HepG2 (cell line): Measurements from ENCODE around the gene PREX1. TPM values are rescaled to one million over a fixed set of nuclear protein-coding genes. Genes with fewer than 3 reads are reported as not detected.
"Not testable (repeated sequence)": the region's sequence is repeated elsewhere in the genome, so short reads cannot be mapped to it uniquely, and the experiment has no call there.

Experiments used
- ATAC-seq: fragments of 200-7000 bp; cut with Tn5 transposase; 3 replicates; pipeline ENCODE4 v1.9.1; 2020; ENCODE audit warnings: mild to moderate bottlenecking, moderate library complexity
- BruUV-seq: library from RNA; stranded (reverse); fragments of 400-500 nt; replicated peaks from 2 replicates; lab custom pipeline; 2021; lab: Mats Ljungman, UMichigan
- CTCF ChIA-PET: fragments of 300-600 bp; formaldehyde crosslinking; extraction: SDS; loops from one replicate; lab custom pipeline; 2021; ENCODE audit warnings: low total read pairs, inconsistent platforms, low intra/inter-chr PET ratio; lab: Yijun Ruan, JAX
- POLR2A ChIA-PET: fragments of 350-600 bp; sonication (Branson Sonifier 250); formaldehyde crosslinking; loops from one replicate; lab custom pipeline; 2020; ENCODE audit warnings: antibody characterized with exemption, inconsistent platforms; lab: Yijun Ruan, JAX
- DNase-seq: peaks from one replicate; pipeline ENCODE4 v3.0.0-alpha.2; 2015; ENCODE audit warnings: low spot score
- FAIRE-seq: peaks from 3 replicates; lab custom pipeline; 2011; peaks lifted over from hg19 to GRCh38; lab: Jason Lieb, UNC
- H2AFZ ChIP-seq: one replicate; pipeline ENCODE4 v1.6.1; 2011; ENCODE audit warnings: low read length, inconsistent platforms
- H3K27ac ChIP-seq: fragments of 300-600 bp; 3 replicates; pipeline ENCODE4 v1.8.0; 2011; ENCODE audit warnings: mixed run types, mild to moderate bottlenecking, mixed read lengths, low read length, inconsistent platforms; ENCODE audit not compliant: insufficient read depth; ENCODE audit errors: extremely low read length
- H3K27me3 ChIP-seq, 2 experiments: fragments of 200-600 bp in 1 of 2; 2 replicates in 1 of 2; 3 replicates in 1 of 2; pipeline versions ENCODE4 v1.6.0 to v1.8.0; 2011; ENCODE audit warnings: low read length in 2 of 2, mild to moderate bottlenecking in 2 of 2, moderate library complexity in 2 of 2, inconsistent platforms in 1 of 2; ENCODE audit not compliant: insufficient read depth in 2 of 2, control insufficient read depth in 1 of 2
- H3K36me3 ChIP-seq, 2 experiments: fragments of 200-600 bp in 1 of 2; replicated peaks in 1 of 2; 2 replicates in 1 of 2; 3 replicates in 1 of 2; pipeline versions ENCODE4 v1.5.1 to v1.8.0; 2011; ENCODE audit warnings: low read length in 2 of 2, inconsistent platforms in 1 of 2; ENCODE audit not compliant: insufficient read depth in 2 of 2, control insufficient read depth in 1 of 2
- H3K4me1 ChIP-seq: 2 replicates; pipeline ENCODE4 v1.5.1; 2012; ENCODE audit warnings: low read length, inconsistent platforms; ENCODE audit not compliant: insufficient read depth
- H3K4me2 ChIP-seq: 2 replicates; pipeline ENCODE4 v1.6.0; 2011; ENCODE audit warnings: low read depth, low read length, inconsistent platforms
- H3K4me3 ChIP-seq, 3 experiments: fragments of 200-600 bp in 1 of 3; sonication (generic), shearing (Covaris generic) in 1 of 3; replicated peaks in 1 of 3; 2 replicates each; pipeline ENCODE4 v1.5.1; 2011 to 2016; ENCODE audit warnings: low read length in 3 of 3, inconsistent platforms in 2 of 3, low read depth in 2 of 3, mild to moderate bottlenecking in 2 of 3, control low read depth in 1 of 3, mixed read lengths in 1 of 3; ENCODE audit not compliant: insufficient read depth in 1 of 3
- H3K79me2 ChIP-seq: one replicate; pipeline ENCODE4 v1.6.1; 2011; ENCODE audit warnings: low read length, inconsistent platforms; ENCODE audit not compliant: insufficient read depth
- H3K9ac ChIP-seq: 2 replicates; pipeline ENCODE4 v1.6.0; 2011; ENCODE audit warnings: mild to moderate bottlenecking, low read depth, low read length, inconsistent platforms; ENCODE audit not compliant: insufficient read depth
- H3K9me3 ChIP-seq: 2 replicates; pipeline ENCODE4 v1.5.1; 2012; ENCODE audit warnings: mild to moderate bottlenecking, low read length
- H4K20me1 ChIP-seq: 2 replicates; pipeline ENCODE4 v1.6.0; 2011; ENCODE audit warnings: inconsistent platforms, mild to moderate bottlenecking, low read length, moderate library complexity; ENCODE audit not compliant: insufficient read depth
- BRCA1 ChIP-seq: sonication (generic); formaldehyde crosslinking; IDR thresholded peaks from 2 replicates; pipeline ENCODE4 v1.4.0; 2020; ENCODE audit warnings: missing genetic modification reagents
- ETV6 ChIP-seq: sonication (generic); formaldehyde crosslinking; conservative IDR thresholded peaks from 2 replicates; pipeline ENCODE4 v1.4.0; 2020; ENCODE audit warnings: missing genetic modification reagents
- HNRNPK ChIP-seq: fragments of 200-400 bp; formaldehyde crosslinking; IDR thresholded peaks from 2 replicates; pipeline ENCODE4 v1.6.1; 2018; ENCODE audit warnings: low read length, low read depth, moderate library complexity, mild to moderate bottlenecking; ENCODE audit not compliant: poor library complexity, severe bottlenecking
- IRF2 ChIP-seq: IDR thresholded peaks from 2 replicates; pipeline ENCODE4 v1.6.1; 2018; ENCODE audit warnings: missing genetic modification reagents, missing compliant biosample characterization
- KLF6 ChIP-seq: IDR thresholded peaks from 2 replicates; pipeline ENCODE4 v1.8.0; 2016; ENCODE audit warnings: missing biosample characterization, missing genetic modification reagents
- NR2C2 ChIP-seq: sonication (generic); formaldehyde crosslinking; IDR thresholded peaks from 2 replicates; pipeline ENCODE4 v1.4.0; 2020; ENCODE audit warnings: missing genetic modification reagents, mild to moderate bottlenecking, moderate library complexity, borderline replicate concordance
- REPIN1 ChIP-seq: sonication (generic); formaldehyde crosslinking; IDR thresholded peaks from 2 replicates; pipeline ENCODE4 v1.8.0; 2022; ENCODE audit warnings: missing genetic modification reagents, low read depth, mild to moderate bottlenecking, borderline replicate concordance
- SKI ChIP-seq: fragments of 450-650 bp; IDR thresholded peaks from one replicate; pipeline ENCODE4 v1.6.1; 2018; ENCODE audit warnings: mild to moderate bottlenecking; ENCODE audit not compliant: partially characterized antibody
- SOX6 ChIP-seq, 2 experiments: fragments of 450-650 bp in 1 of 2; sonication (generic) in 1 of 2; formaldehyde crosslinking in 1 of 2; IDR thresholded peaks; 2 replicates each; pipeline versions ENCODE4 v1.4.0 to v1.6.1; 2017 to 2020; ENCODE audit warnings: antibody characterized with exemption in 1 of 2, mild to moderate bottlenecking in 1 of 2, missing genetic modification reagents in 1 of 2
- STAT5B ChIP-seq: sonication (generic); formaldehyde crosslinking; IDR thresholded peaks from 2 replicates; pipeline ENCODE4 v1.4.0; 2020; ENCODE audit warnings: missing genetic modification reagents
- TBL1XR1 ChIP-seq: fragments of 150-350 bp; IDR thresholded peaks from 2 replicates; pipeline ENCODE4 v1.6.1; 2014; ENCODE audit warnings: borderline replicate concordance, low read length; ENCODE audit not compliant: partially characterized antibody
- ZNF431 ChIP-seq: sonication (generic); formaldehyde crosslinking; IDR thresholded peaks from 2 replicates; pipeline ENCODE4 v1.9.0; 2022; ENCODE audit warnings: missing genetic modification reagents, low read depth, mild to moderate bottlenecking, borderline replicate concordance
- ZNF484 ChIP-seq: sonication (generic); formaldehyde crosslinking; IDR thresholded peaks from 2 replicates; pipeline ENCODE4 v1.5.1; 2020; ENCODE audit warnings: mild to moderate bottlenecking, low read depth, missing genetic modification reagents, borderline replicate concordance
- WGBS: methylation state at CpG from one replicate; pipeline ENCODE4 v1.1.6; 2017; ENCODE audit warnings: low lambda C conversion rate; 5-methylcytosine and 5-hydroxymethylcytosine counted together
- in situ Hi-C: cut with HindIII; loops from 2 replicates; pipeline ENCODE4 v1.10.0; 2017; ENCODE audit warnings: low pct_unique_long_range_greater_than_20kb; ENCODE audit not compliant: extremely low pct_ligation_motif_present
- intact Hi-C: fragments of 100-400 bp; cut with micrococcal nuclease; formaldehyde crosslinking; loops from one replicate; pipeline ENCODE4 v1.10.0; 2022; ENCODE audit not compliant: unreplicated experiment
- polyA plus RNA-seq, 8 experiments: library from polyadenylated mRNA; depleted of rRNA in 3 of 8; stranded (reverse) in 7 of 8; unstranded in 1 of 8; fragments of >200 nt; fragmentation: Illumina TruSeq in 4 of 8; extraction: Trizol in 4 of 8; gene quantifications; 2 replicates each; pipeline versions ENCODE4 v1.2.1 to v1.2.3, GENCODE V29; 2011 to 2016; ENCODE audit warnings: low read depth in 4 of 8, missing spikeins in 1 of 8, mixed read lengths in 1 of 8; ENCODE audit not compliant: insufficient read depth in 1 of 8
- total RNA-seq, 5 experiments: library from RNA; depleted of rRNA; stranded (reverse); fragments of >200 nt; fragmentation: Illumina TruSeq; extraction: Trizol; gene quantifications; 2 replicates each; pipeline ENCODE4 v1.2.3, GENCODE V29; 2016; ENCODE audit warnings: low read depth in 1 of 5
- TF ChIP-seq, protein P1 (sequence below): IDR thresholded peaks from 2 replicates; pipeline ENCODE4 v1.6.1; 2016; ENCODE audit warnings: low read depth, borderline replicate concordance

The PREX1 gene
- total and polyA plus RNA-seq, 2 of the 13 experiments (the other 11 are each of a cell fraction or from before 2014, with no cell fraction given): 0.02 to 0.04 TPM

DNA sequence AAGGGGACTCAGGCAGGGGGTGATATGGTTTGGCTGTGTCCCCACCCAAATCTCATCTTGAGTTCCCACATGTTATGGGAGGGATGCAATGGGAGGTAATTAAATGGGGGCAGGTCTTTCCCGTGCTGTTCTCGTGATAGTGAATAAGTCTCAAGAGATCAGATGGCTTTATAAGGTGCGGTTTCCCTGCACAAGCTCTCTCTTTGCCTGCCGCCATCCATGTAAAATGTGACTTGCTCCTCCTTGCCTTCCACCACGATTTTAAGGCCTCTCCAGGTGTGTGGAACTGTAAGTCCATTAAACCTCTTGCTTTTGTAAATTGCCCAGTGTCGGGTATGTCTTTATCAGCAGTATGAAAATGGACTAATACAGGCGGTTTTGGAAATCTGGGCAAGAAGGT lies 52.3 kb downstream of the PREX1 start:
- H3K4me1 ChIP-seq, H3K36me3 ChIP-seq, H3K9ac ChIP-seq, BruUV-seq, FAIRE-seq, in situ Hi-C loops, ATAC-seq, H3K9me3 ChIP-seq, DNase-seq, H3K4me2 ChIP-seq, CTCF ChIA-PET, H4K20me1 ChIP-seq, H3K79me2 ChIP-seq, H2AFZ ChIP-seq, H3K4me3 ChIP-seq, POLR2A ChIA-PET, H3K27ac ChIP-seq, intact Hi-C loops: not testable (repeated sequence)
- peaks cover 2 to 22% of the 10 kb centered on the region in 2 experiments; a peak in 2 of 5 replicates for H3K27me3 ChIP-seq
- peak; percentile 66; the same call in 1 of the 2 replicates for TF ChIP-seq ZNF431 (CRISPR knock-in tag)
- WGBS: 33% methylated on average over 7 of the region's 7 CpGs

DNA sequence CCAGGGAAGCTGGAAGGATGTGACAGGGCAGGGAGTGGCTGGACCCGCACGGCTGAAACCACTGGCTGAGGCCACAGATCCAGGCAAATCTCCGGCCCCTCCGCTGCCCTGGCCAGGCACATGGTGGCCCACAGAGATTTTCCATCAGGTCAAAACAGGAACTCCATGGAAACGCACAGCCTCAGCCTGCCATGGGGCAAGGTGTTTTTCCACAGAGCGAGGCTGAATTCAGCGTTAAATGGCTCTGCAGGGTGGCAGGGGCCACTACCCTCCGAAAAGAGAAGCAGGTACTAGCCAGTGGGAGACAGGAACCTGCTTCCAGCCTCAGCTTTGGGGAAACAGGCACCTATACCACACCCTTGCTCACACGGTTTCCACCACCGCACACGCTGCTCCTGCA lies 53.1 kb downstream of the PREX1 start:
- ChIA-PET CTCF (no interaction called here), POLR2A (no interaction called here)
- Histone ChIP-seq H3K4me3 (no peak overlapping the region), H3K27ac (no peak overlapping the region)
- peak; percentile 24; the same call in 2 of the 3 replicates for ATAC-seq
- 54% methylated on average over 10 of the region's 11 CpGs for WGBS
- TF ChIP-seq ZNF484 (no peak), TBL1XR1 (no peak), IRF2 (CRISPR knock-in tag) (no peak), STAT5B (CRISPR knock-in tag) (no peak), SOX6 (IDR thresholded peaks at IDR 0.05) (no peak), SOX6 (CRISPR knock-in tag; IDR thresholded peaks at IDR 0.05) (no peak), HNRNPK (no peak), REPIN1 (CRISPR knock-in tag) (no peak), KLF6 (CRISPR knock-in tag) (no peak), NR2C2 (no peak), ETV6 (no peak), BRCA1 (CRISPR knock-in tag) (no peak), SKI (no peak)
- TF ChIP-seq, protein P1, sequence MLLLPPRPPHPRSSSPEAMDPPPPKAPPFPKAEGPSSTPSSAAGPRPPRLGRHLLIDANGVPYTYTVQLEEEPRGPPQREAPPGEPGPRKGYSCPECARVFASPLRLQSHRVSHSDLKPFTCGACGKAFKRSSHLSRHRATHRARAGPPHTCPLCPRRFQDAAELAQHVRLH: no peak
- TF ChIP-seq, all 625 proteins: peak for 0
- intact Hi-C loops: no loop called here
- H2AFZ ChIP-seq: no peak overlapping the region
- no peaks in the 10 kb centered on the region for H3K79me2 ChIP-seq
- no peaks in the 10 kb centered on the region for H3K4me1 ChIP-seq
- no peaks in the 10 kb centered on the region for H3K9me3 ChIP-seq
- DNase-seq (no peak), FAIRE-seq (no peak)
- no peaks in the 10 kb centered on the region for H3K36me3 ChIP-seq
- in situ Hi-C loops: no loop called here
- no peak overlapping the region for H3K9ac ChIP-seq
- peaks cover 2 to 22% of the 10 kb centered on the region in 2 experiments; a peak in 2 of 5 replicates for H3K27me3 ChIP-seq
- H4K20me1 ChIP-seq: no peaks in the 10 kb centered on the region
- no TSS peak for BruUV-seq
- H3K4me2 ChIP-seq: no peak overlapping the region
